ENCODE measurements around the gene NEK10. TPM values are rescaled to one million over a fixed set of nuclear protein-coding genes. Genes with fewer than 3 reads are reported as not detected.

NEK10 gene
- total and polyA plus RNA-seq, 9 of the 15 experiments (the other 6 are each of a cell fraction or from before 2014, with no cell fraction given) = 0.07 TPM; not detected in 8

GRCh38 chr3:27378331-27378730, 9.1 kb upstream of the NEK10 start:
- no peaks in the 10 kb centered on the region for H3K36me3 ChIP-seq (ENCODE audit: control insufficient read depth, insufficient read depth, low read length)
- POLR2A ChIA-PET = no interaction called here
- H3K27ac ChIP-seq (ENCODE audit: extremely low read depth, low read depth, low read length) = no peak overlapping the region

More at GRCh38 chr3:27378331-27378730, 9.1 kb upstream of the NEK10 start:
- intact Hi-C loops (cut with micrococcal nuclease) = no loop called here
- Histone ChIP-seq H3K9me1 (ENCODE audit: control insufficient read depth, insufficient read depth, low read length) (no peaks in the 10 kb centered on the region), H3K4me1 (replicated peaks in 1 of 2; ENCODE audit: control insufficient read depth in 2 of 2, insufficient read depth in 2 of 2, low read length in 2 of 2) (no peaks in the 10 kb centered on the region), H3K9me3 (replicated peaks; ENCODE audit: control insufficient read depth, insufficient read depth, low read depth, low read length) (no peaks in the 10 kb centered on the region), H3K9ac (ENCODE audit: insufficient read depth in 1 of 2, low read depth in 2 of 2, low read length in 2 of 2) (no peak overlapping the region), H3K27me3 (ENCODE audit: control insufficient read depth in 2 of 2, insufficient read depth in 2 of 2, low read length in 2 of 2) (no peaks in the 10 kb centered on the region), H3K79me2 (ENCODE audit: control insufficient read depth, insufficient read depth, low read length) (no peaks in the 10 kb centered on the region), H3K4me3 (no peak overlapping the region), H3K4me2 (ENCODE audit: insufficient read depth, low read length) (no peak overlapping the region), H2AFZ (ENCODE audit: low read depth, low read length) (no peak overlapping the region), H4K20me1 (replicated peaks; ENCODE audit: control insufficient read depth, insufficient read depth, low read length) (no peaks in the 10 kb centered on the region)
- no TSS peak for BruUV-seq (replicated peaks)
- ATAC-seq = no peak
- in situ Hi-C loops (cut with MboI) = no loop called here
- TF ChIP-seq CBFA2T3 (IDR thresholded peaks at IDR 0.05) = no peak
- TF ChIP-seq NCOA4 (IDR thresholded peaks at IDR 0.05; ENCODE audit: partially characterized antibody) = no peak
- TF ChIP-seq E2F5 (CRISPR knock-in tag; IDR thresholded peaks at IDR 0.05) = no peak
- TF ChIP-seq ZC3H11A (IDR thresholded peaks at IDR 0.05; ENCODE audit: low read depth, low read length) = no peak
- no peak for TF ChIP-seq EP300 (IDR thresholded peaks at IDR 0.05; ENCODE audit: low read length)
- no peak for TF ChIP-seq FOXK1 (CRISPR knock-in tag; IDR thresholded peaks at IDR 0.05; ENCODE audit: borderline replicate concordance)
- no peak for TF ChIP-seq ETV1 (tag; conservative IDR thresholded peaks at IDR 0.05; ENCODE audit: low read depth)
- TF ChIP-seq KAT2B (IDR thresholded peaks at IDR 0.05; ENCODE audit: low read depth, low read length) = no peak
- TF ChIP-seq GTF2A2 (tag; IDR thresholded peaks at IDR 0.05) = no peak
- no peak for TF ChIP-seq GATA2 (CRISPR knock-in tag; IDR thresholded peaks at IDR 0.05)
- no peak for TF ChIP-seq LEF1 (IDR thresholded peaks at IDR 0.05)
- TF ChIP-seq TEAD4 (IDR thresholded peaks at IDR 0.05; ENCODE audit: low read length) = no peak
- TF ChIP-seq TEAD4 (CRISPR knock-in tag; IDR thresholded peaks at IDR 0.05; ENCODE audit: borderline replicate concordance) = no peak
- no peak for TF ChIP-seq E2F4 (CRISPR knock-in tag; IDR thresholded peaks at IDR 0.05; ENCODE audit: low read depth)
- TF ChIP-seq RCOR1 (IDR thresholded peaks at IDR 0.05; ENCODE audit: borderline replicate concordance in 1 of 2, low read depth in 2 of 2, low read length in 2 of 2) = no peak
- no peak for TF ChIP-seq KLF1 (tag; IDR thresholded peaks at IDR 0.05)
- no peak for TF ChIP-seq ELF4 (CRISPR knock-in tag; IDR thresholded peaks at IDR 0.05)
- no peak for TF ChIP-seq ZKSCAN8 (CRISPR knock-in tag; IDR thresholded peaks at IDR 0.05)
- FAIRE-seq = no peak
- CTCF ChIA-PET (ENCODE audit: low intra/inter-chr PET ratio) = no interaction called here
- no peak for DNase-seq (ENCODE audit: extremely low read depth in 1 of 4, low spot score in 3 of 4)
